Activated naive CD8-positive, alpha-beta T cell treated with anti-CD3 and anti-CD28 coated beads, Interleukin-2, amount 50 U/mL, for 16 hours (primary cell): ENCODE results near the gene KIF1C.
"Not testable (repeated sequence)": the region's sequence is repeated elsewhere in the genome, so short reads cannot be mapped to it uniquely, and the experiment has no call there.

ENCODE experiments used
- DNase-seq: peaks from one replicate; pipeline ENCODE4 v3.0.0-alpha.2; 2020; ENCODE audit warnings: low read depth, low spot score

Gene KIF1C

DNA sequence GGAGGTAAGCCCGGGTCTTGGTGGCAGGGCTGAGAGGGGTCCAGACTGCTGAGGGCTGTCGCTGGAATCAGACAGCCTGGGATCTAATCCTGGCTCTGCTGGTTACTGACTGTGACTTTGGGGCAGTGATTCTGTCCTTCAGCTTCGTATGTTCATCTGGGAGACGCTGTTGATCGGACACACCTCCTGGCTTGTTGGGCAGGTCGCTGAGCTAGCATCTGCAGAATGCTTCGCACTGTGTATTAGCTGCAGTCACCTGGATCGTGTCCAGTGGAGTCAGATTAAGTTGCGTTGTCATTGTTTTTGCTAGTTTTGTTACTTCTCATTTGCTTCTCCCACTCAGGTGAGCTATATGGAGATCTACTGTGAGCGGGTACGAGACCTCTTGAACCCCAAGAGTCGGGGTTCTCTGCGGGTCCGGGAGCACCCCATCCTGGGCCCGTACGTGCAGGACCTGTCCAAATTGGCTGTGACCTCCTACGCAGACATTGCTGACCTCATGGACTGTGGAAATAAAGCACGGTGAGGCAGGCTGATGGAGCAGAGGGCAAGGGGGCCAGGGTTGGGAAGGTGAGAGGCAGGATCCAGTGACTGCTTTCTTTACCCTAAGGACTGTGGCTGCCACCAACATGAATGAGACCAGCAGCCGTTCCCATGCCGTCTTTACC, 4.5 kb downstream of the KIF1C start:
- DNase-seq: no peak

DNA sequence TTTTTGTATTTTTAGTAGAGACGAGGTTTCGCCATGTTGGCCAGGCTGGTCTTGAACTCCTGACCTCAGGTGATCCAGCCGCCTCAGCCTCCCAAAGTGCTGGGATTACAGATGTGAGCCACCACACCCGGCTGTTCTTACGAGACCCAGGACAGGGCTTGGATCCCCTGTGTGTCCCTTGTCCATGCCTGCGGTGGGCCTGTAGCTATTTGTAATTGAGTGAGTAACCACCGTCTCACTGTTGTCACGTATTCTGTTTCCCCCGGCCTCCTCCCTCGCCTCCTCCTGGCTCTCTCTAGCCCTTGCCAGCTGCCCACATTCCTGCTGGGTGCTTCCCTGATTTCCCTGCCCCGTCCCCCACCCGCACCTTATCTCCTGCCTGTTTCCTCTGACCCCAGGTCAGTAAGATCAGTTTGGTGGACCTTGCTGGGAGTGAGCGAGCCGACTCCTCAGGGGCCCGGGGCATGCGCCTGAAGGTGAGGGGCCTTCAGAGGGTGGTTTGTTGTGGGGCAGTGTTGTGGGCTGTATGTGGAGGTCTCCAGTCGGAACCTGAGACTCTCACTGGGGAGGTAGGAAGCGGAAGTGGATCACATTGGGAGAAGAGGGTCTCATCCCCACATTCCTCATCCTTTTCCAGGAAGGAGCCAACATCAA, 5.6 kb downstream of the KIF1C start:
- DNase-seq: no peak

DNA sequence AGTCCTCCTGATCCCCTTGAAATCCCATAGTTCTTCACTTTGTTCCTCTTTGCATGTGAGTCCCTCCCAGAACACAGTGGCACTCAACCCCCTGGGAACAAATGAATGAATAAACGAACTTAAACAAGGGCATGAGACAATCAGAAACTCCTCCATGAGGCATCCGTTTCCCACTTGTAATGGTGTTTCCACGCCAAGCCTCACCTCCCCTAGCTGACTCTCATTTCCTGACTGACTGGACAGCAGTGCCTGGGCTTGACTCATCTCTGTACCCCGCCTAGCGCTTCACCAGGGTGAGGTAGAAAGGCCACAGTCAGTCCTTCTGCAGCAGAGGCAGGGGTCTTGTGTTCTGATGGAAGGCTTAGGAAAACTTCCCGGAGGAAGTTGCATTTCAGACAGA, 14.2 kb downstream of the KIF1C start:
- no peak for DNase-seq

DNA sequence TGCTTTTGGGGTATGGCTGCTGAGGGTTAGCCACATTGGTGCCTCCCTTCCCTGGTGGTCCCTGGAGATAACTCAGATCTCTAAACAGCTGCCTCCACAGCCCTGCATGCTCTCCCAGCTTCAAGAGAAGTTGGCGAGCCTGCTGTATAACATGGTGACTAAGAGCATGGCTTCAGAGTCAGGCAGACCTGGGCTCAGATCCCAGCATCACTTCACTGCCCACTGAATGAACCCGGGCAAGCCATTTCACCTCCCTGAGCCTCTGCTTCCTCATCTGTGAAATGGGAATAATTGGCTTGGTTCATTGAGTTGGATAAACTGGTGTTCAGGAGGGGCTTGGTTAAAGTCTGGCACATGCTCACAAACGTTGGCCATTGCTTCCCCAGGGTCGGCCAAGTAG, 16.6 kb downstream of the KIF1C start:
- DNase-seq: no peak

DNA sequence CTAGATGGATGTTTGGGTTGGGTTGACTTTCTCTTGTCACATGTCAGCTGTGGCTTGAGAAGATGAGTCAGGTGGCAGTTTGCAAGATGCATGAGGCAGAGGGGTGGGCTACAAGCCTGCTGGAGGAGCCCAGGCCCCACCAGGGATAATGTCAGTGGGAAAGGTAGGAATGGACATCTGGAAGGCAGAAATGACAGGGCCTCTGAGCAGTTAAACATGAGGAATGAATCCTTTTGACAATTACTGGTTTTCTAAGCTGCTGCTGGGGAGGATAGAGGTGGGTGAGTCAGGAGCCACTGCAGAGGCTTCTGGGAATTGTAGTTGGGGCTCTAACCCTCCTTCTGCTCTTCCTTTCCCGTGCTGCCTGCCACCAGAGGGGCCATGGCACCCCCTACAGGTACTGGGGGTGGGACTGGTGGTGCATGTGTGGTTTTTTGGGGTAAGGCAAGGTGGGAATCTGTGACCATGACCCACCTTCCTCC, 21.8 kb downstream of the KIF1C start:
- DNase-seq: peak; percentile 17

DNA sequence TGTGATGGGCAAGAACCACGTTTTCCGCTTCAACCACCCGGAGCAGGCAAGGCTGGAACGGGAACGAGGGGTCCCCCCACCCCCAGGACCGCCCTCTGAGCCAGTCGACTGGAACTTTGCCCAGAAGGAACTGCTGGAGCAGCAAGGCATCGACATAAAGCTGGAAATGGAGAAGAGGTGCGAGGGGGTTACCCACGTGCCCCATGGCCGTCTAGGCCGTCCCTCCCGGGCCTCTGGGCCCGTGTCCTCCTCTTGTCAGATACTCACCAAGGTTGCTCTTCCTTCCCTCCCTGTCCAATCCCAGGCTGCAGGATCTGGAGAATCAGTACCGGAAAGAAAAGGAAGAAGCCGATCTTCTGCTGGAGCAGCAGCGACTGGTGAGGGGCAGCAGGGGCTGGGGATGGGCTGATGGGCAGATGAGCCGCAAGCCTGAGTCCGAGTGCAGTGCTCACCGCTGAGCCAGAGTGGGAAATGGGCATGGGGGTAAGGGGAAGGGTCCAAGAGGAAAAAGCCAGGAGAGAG, 22.8 kb downstream of the KIF1C start:
- no peak for DNase-seq

DNA sequence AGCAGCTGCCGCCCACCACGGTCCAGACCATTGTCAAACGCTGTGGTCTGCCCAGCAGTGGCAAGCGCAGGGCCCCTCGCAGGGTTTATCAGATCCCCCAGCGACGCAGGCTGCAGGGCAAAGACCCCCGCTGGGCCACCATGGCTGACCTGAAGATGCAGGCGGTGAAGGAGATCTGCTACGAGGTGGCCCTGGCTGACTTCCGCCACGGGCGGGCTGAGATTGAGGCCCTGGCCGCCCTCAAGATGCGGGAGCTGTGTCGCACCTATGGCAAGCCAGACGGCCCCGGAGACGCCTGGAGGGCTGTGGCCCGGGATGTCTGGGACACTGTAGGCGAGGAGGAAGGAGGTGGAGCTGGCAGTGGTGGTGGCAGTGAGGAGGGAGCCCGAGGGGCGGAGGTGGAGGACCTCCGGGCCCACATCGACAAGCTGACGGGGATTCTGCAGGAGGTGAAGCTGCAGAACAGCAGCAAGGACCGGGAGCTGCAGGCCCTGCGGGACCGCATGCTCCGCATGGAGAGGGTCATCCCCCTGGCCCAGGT, 24.5 kb downstream of the KIF1C start:
- DNase-seq: no peak

DNA sequence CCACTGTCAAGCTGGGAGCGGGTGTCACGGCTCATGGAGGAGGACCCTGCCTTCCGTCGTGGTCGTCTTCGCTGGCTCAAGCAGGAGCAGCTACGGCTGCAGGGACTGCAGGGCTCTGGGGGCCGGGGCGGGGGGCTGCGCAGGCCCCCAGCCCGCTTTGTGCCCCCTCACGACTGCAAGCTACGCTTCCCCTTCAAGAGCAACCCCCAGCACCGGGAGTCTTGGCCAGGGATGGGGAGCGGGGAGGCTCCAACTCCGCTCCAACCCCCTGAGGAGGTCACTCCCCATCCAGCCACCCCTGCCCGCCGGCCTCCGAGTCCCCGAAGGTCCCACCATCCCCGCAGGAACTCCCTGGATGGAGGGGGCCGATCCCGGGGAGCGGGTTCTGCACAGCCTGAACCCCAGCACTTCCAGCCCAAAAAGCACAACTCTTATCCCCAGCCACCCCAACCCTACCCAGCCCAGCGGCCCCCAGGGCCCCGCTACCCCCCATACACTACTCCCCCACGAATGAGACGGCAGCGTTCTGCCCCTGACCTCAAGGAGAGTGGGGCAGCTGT, 25.9 kb downstream of the KIF1C start:
- no peak for DNase-seq

DNA sequence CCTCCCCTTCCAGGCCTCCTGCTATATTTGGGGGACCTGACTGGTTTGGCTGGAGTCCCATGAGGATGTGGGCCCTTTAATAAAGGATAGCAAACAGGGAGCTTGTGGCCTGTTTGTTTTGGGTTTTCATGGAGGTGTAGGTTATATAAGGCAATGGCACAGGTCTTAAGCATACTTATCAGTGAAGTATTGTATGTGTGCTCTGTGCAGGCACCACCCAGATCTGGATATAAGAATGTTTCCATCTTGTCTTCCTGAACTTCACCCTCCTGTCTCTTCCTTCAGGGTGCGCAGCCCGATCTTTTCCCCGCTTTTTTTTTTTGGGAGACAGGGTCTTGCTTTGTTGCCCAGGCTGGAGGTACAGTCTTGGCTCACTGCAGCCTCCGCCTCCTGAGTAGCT, 26.9 kb downstream of the KIF1C start:
- DNase-seq: no peak

DNA sequence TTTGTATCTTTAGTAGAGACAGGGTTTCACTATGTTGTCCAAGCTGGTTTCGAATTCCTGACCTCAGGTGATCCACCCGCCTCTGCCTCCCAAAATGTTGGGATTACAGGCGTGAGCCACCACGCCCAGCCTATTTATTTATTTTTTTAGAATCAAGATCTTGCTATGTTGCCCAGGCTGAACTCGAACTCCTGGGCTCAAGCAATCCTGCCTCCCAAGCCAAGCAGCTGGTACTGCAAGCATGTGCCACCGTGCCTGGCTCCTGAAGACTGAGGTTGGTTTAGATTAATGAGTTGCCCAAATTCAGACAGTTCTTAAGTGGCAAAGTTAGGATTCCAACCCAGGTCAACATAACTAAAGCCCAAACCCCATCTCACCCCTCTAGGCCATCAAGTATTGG, 29.5 kb downstream of the KIF1C start:
- DNase-seq: no peak

DNA sequence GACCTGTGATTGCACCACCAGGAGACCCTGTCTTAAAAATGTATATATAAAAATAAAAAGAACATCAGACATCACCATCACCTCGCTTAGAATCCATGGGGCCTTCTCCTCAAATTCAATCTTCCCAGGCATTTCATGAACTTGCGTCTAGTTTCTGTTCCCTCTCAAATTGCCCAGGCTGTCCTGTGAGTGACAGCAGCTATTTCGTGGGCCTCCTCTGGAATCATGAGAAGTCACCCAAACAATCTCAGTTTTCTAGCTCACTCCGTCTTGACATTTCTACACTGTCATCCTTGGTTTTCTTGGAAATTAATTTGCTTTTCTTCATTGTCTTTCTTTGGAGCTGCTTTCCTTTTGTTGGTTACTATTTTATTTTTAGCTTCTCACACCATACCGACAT, 30.2 kb downstream of the KIF1C start:
- DNase-seq: no peak

DNA sequence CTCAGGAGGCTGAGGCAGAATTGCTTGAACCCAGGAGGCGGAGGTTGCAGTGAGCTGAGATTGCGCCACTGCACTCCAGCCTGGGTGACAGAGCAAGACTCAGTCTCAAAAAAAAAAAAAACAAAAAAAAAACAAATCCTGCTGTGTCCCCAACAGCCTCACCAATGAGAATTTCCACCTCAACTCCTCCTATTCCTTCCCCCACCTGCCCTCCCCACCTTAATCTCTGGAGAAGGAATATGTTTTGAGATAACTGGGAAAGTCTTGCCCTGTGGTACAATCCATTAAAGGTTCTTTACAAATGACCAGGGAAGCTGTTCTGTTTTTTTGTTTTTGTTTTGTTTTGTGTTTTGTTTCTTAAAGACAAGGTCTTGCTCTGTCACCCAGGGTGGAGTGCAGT, 32.4 kb downstream of the KIF1C start:
- not testable (repeated sequence) for DNase-seq

DNA sequence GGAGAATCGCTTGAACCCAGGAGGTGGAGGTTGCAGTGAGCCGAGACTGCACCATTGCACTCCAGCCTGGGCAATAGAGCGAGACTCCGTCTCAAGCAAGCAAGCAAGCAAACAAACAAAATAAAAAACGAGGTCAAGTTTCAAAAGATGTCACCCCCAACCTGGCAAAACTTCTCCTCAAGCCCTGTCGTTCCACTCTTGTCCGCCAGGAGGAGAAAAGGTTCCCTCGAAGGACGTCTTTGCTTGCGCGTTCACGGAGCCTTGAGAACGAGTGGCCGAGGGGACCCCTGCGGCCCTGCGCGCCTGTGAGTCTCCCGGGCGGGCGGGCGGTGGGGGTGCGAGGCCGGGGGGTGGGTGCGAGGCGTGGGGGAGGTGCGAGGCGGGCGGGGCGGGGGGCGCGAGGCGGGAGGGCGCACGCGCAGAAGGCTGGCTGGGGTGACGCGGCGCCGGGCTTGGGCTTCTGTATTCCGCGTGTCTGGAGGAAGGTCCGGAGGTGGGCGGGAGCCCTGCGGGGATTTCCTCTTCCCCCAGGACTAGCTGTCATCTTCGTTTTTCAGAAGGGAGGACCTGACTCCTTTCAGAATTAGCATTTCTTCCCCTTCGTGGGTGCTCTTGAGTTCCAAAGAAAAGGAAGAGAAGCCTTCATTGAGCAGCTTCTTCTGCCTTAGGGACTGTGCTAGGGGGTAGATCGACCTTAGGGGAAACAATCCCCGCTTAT, 33.8 kb downstream of the KIF1C start:
- DNase-seq: peak; percentile 64

DNA sequence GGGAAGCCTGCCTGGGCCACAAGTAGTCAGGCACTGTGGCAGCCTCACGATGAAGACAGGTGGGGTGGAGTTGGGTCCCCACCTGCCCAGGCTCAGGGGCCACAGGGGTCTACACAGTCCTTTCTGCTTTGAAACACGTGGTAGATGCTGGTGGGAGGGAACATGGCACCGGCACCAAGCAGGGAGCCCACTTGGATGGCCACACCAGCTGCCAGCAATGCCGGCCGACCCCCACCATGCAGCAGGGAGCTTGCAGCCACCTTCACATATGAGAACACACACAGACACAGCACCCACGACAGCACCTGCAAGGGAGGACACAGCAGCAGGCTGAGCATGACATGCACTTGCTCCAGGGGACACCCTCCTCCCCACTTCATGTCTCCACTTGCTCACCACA, 35.1 kb downstream of the KIF1C start:
- no peak for DNase-seq

DNA sequence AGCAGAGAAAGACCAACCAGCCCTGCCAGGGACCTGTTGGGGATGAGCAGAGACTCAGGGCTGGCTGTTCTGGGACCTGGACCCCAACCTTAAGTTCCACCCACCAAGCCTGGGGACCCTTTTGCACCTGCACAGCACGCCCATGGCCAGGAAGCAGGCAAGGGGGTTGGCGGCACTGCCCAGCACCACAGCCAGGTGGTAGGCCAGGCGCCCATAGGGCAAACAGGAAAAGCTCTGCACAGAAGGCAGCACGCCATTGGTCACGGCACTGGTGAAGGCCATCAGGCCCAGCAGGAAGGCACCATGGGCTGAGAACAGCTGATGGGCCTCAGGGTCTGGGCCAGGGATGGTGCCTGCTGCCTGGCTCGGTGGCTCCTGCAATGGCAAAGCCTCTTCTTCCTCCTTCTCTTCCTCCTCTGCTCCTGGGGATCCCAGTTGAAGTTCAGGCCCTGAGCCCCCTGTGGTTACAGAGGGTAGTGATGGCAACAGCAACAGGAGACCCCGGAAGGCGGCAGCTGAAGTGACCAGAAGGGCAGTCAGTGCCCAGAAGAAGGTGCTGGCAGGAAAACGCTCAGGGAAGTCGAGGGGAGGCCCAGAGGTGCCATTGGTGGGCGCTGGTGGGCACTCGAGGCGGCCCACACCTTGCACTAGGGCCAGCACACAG, 35.7 kb downstream of the KIF1C start:
- no peak for DNase-seq

DNA sequence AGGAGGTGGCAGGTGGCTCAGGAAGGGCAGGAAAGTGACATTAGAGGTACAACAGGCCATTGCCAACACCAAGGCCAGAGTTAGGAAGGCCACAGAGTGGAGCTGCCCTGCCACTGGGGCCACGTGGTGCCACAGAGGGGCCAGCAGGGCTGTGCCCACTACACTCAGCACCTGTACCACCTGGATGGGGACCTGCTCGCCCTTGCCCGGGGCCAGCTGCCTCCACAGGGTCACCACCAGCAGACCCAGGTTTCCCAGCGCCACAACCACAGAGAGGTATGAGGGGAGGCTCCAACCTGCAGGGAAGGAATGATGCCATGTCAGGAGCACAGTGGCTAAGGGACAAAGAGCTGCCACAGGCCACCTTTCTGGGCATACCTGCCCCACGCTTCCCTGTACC, 36.3 kb downstream of the KIF1C start:
- DNase-seq: no peak

DNA sequence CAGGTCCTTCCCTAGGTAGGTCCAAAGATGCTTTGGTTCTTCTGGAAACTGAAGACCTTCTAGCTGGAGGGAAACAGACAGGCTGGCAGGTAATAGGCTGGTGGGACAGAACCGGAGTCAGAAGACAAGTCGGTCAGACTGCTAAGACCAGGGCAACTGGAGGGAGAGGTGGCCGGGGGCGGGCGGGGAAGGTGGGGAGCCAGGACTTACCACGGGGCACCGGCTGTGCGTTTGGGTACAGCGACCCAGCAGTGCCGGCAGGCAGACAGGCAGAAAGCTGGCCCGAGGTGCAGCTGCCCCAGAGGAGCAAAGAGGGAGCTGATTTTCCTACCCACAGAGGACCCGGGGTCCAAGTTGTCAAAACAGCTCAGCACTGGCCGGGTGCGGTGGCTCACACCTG, 36.9 kb downstream of the KIF1C start:
- no peak for DNase-seq

DNA sequence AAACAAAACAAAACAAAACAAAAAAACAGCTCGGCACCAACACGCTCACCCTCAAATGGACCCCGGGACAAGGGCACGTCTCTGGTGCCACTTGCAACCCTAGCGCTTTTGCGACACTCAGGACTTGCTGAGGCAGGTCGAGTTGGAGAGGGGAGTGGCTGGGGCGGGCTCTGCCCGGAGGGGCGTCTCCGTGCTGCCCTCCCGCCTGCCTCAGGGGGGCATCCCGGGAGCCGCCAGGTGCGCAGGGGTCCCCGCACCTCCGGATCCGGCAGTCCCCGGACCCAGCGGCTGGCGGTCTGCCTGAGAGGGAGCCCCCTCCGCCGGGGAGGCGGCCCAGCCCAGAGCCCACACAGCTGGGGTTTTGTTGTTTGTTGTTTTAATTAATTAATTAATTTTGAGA, 37.6 kb downstream of the KIF1C start, which contains the start of gene SLC52A1:
Gene SLC52A1, minus strand, starts transcription at position 112 of the 400 bp plus-strand sequence. CDS start 820 bp downstream, outside the sequence.
- DNase-seq: no peak

DNA sequence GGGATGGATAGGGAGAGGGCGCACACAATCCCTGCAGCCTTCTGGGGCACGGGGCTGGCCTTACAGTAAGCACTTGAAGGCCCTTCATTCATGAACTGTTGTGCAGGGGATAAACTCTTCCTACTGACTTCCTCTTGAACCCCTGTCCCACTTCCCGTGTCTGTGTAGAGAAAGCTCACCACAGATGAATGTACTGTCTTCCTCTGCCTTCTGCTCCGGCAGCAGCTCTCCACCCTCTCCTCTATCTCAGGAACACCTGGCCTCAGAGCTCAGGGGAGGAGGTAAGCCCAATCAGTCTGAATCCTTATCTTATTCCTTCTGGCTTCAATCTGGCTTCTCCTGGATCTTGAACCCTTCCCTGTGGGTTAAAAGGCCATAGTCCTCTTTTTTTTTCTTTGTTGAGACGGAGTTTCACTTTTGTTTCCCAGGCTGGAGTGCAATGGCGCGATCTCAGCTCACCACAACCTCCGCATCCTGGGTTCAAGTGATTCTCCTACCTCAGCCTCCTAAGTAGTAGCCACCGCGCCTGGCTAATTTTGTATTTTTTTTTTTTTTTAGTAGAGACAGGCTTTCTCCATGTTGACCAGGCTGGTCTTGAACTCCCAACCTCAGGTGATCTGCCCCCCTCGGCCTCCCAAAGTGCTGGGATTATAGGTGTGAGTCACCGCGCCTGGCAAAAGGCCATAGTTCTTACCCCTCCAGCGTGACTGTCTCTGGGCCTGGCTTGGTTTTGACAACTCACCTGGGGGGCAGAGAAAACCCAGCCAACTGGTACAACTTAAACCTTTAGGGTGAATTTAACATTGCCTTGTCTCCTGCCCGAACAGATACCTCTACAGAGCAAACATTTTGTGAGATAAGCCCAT, 44.6 kb downstream of the KIF1C start:
- no peak for DNase-seq

DNA sequence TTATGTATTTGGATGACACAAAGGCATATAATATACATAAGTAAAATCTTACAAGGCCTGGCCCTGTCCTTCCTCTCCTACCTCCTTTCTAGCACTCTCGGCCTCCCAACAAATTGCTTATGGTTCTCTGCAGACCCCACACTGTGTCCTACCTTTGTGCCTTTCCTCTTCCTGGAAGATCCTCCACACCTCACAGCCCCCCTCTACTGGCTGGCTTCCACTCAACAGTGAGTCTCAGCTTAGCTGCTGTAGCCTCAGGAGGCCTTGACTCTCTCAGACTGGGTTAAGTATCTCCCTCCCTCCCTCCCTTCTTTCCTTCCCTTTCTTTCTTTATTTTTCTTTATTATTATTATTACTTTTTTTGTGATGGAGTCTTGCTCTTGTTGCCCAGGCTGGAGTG, 45.8 kb downstream of the KIF1C start:
- DNase-seq: no peak
